NB4 (cell line): ENCODE data around the gene CCN2.
A peak's percentile ranks its signal among the peaks of the same experiment; 100 is the strongest.
"Not testable (repeated sequence)": the region's sequence is repeated elsewhere in the genome, so short reads cannot be mapped to it uniquely, and the experiment has no call there.

Experiments used
- DNase-seq: peaks from one replicate; pipeline ENCODE4 v3.0.0; 2010; ENCODE audit warnings: low read depth
- H3K4me3 ChIP-seq: one replicate; pipeline ENCODE4 v1.5.1; 2011; ENCODE audit warnings: mild to moderate bottlenecking, low read depth, low read length, moderate library complexity
- MYC ChIP-seq: IDR thresholded peaks from 2 replicates; pipeline ENCODE4 v1.6.1; 2011; ENCODE audit warnings: low read depth, low read length
- POLR2A ChIP-seq: IDR thresholded peaks from 2 replicates; pipeline ENCODE4 v1.6.1; 2011; ENCODE audit warnings: mild to moderate bottlenecking; ENCODE audit not compliant: insufficient read length; ENCODE audit errors: extremely low read depth
- TF ChIP-seq, protein P1 (sequence below): IDR thresholded peaks from one replicate; pipeline ENCODE4 v1.5.1; 2012; ENCODE audit warnings: low read depth, low read length
- TF ChIP-seq, protein P2 (sequence below): IDR thresholded peaks from 2 replicates; pipeline ENCODE4 v1.6.1; 2011; ENCODE audit warnings: low read depth, low read length

CCN2 gene

DNA sequence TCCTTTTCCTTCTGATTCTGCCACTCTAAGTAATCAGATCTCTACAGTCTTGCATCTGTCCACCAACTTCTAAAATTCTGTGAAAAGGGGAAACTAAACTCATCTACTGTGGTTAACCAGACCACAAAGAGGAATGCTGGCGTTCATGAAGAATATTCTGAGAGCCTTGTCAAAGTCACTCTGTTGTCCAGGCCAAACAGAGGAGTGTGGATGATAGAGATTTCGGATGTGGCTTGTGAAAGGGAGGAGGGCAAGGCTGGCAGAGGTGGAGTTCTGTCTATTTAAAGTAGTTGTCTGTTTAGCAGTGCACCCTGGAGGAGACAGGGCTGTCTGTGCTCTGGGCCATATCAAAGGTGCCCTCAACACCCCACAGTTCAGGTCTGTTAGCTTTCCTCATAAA lies 33.9 kb downstream of the CCN2 start:
- no peak for TF ChIP-seq POLR2A
- TF ChIP-seq, protein P1, sequence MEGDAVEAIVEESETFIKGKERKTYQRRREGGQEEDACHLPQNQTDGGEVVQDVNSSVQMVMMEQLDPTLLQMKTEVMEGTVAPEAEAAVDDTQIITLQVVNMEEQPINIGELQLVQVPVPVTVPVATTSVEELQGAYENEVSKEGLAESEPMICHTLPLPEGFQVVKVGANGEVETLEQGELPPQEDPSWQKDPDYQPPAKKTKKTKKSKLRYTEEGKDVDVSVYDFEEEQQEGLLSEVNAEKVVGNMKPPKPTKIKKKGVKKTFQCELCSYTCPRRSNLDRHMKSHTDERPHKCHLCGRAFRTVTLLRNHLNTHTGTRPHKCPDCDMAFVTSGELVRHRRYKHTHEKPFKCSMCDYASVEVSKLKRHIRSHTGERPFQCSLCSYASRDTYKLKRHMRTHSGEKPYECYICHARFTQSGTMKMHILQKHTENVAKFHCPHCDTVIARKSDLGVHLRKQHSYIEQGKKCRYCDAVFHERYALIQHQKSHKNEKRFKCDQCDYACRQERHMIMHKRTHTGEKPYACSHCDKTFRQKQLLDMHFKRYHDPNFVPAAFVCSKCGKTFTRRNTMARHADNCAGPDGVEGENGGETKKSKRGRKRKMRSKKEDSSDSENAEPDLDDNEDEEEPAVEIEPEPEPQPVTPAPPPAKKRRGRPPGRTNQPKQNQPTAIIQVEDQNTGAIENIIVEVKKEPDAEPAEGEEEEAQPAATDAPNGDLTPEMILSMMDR: no peak
- TF ChIP-seq MYC: no peak
- TF ChIP-seq, protein P2, sequence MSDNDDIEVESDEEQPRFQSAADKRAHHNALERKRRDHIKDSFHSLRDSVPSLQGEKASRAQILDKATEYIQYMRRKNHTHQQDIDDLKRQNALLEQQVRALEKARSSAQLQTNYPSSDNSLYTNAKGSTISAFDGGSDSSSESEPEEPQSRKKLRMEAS: no peak
- peak; percentile 23 for DNase-seq
- H3K4me3 ChIP-seq: no peak overlapping the region

DNA sequence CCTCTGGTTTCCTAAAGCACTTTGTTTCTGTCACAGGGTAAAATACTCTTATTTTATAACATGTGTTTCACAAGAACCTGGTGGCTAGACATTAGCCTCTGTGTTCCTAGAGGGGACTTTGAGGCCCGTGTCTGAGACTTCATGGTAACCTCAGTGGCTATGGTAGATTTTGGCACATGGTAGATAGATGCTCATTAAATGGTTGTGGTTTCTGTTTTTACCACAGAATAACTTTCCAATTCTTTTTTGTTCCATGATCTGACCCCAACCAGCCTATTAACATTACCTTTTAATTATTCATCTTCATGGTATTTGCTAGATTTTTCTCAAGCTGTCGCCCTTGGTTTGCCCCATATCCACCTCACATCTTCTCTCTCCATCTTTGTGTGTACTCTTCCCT lies 34.3 kb downstream of the CCN2 start:
- TF ChIP-seq, protein P2: no peak
- TF ChIP-seq, protein P1: no peak
- no peak for TF ChIP-seq MYC
- TF ChIP-seq POLR2A: no peak
- no peak overlapping the region for H3K4me3 ChIP-seq
- DNase-seq: no peak

DNA sequence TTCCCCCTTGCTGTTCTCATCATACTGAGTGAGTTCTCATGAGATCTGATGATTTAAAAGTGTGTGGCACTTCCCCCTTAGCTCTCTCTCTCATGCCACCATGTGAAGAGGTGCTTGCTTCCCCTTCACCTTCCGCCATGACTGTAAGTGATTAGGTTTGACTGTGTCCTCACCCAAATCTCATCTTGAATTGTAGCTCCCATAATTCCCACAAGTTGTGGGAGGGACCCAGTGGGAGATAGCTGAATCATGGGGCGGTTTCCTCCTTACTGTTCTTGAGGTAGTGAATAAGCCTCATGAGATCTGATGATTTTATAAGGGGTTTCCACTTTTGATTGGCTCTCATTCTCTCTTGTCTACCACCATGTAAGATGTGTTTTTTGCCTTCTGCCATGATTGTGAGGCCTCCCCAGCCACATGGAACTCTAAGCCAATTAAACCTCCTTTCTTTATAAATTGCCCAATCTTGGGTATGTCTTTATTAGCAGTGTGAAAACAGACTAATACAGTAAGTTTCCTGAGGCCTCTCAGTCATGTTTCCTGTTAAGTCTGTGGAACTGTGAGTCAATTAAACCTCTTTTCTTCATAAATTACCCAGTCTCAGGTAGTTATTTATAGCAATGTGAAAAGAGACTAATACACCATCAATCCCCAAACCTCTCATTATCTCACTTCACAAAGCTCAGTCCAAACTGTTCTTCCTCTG lies 34.9 kb downstream of the CCN2 start:
- not testable (repeated sequence) for DNase-seq, H3K4me3 ChIP-seq

DNA sequence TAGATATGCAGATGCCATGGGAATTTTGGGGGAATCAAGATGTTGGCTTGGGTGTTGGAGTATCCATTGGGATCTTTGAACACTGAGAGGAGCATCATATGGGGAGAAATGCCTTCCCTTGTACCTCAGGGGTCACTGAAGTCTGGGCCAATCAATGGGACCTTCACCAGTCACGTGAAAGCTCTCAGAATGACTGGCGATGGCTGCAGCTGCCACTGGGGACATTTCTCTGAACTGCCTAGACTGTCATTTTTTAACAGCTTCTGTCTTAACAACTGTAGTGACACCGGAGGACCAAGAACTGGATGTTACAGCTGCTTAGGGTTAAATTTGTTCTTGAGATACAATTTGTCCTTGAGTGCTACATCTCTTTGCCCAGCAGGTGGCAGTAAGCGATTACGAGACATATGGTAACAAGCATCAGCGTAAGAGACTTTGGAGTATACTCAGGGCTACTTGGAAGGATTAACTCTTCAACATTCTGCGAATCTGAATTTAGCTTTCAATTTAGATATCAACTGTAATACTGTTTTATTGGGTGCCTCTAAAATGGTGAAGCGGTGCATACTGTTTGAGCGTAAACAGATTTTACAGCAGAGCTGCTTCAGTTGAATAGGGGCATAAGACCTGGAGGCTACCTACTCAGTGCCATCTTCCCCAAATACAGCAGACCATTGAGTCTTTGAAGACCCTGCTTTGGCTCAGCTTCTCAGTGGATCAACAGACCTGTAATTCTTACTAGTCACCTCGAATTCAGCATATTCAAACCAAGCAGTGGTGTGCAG lies 36.0 kb downstream of the CCN2 start:
- TF ChIP-seq, protein P1: peak; percentile 84
- no peak for TF ChIP-seq MYC
- TF ChIP-seq, protein P2: no peak
- no peak for TF ChIP-seq POLR2A
- peak; percentile 74 for DNase-seq
- H3K4me3 ChIP-seq: no peak overlapping the region

DNA sequence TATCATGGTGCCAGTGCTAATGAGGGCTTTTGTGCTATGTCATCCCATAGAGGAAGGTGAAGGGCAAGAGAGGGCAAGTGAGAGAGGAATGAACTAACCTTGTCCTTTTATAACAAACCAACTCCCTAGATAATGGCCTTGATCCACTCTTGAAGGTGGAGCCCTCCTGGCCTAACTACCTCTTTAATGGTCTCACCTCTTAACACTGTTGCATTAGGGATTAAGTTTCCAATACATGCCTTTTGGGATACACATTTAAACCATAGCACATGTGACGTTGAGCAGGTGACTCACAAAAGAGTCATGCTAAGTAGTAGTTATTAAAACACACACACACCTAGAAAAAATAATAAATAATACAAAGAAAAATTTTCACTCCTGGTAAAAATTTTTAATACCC lies 36.9 kb downstream of the CCN2 start:
- TF ChIP-seq, protein P2: no peak
- TF ChIP-seq POLR2A (no peak), MYC (no peak)
- TF ChIP-seq, protein P1: no peak
- H3K4me3 ChIP-seq: no peak overlapping the region
- no peak for DNase-seq

DNA sequence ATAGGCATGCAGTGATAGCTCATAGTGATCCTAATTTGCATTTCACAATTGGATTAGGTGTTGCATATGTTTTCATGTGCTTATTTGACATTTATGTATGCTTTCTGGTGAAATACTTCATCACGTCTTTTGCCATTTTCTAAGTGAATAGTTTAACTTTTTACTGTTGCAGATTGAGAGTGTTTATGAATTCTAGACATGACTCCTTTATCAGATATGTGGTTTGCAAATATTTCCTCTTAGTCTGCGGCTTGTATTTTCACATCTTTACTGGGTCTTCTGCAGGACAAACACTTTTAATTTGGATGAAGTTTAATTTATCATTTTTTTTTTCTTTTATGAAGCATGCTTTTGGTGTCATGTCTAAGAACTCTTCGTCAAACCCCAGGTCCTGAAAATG lies 39.2 kb downstream of the CCN2 start:
- TF ChIP-seq POLR2A (no peak), MYC (no peak)
- TF ChIP-seq, protein P1: no peak

More for the DNA sequence above, 39.2 kb downstream of the CCN2 start:
- DNase-seq: no peak
- H3K4me3 ChIP-seq: no peak overlapping the region
